PC-9 (cell line): Measurements from ENCODE around the gene TMEM219. TPM values are rescaled to one million over a fixed set of nuclear protein-coding genes. Genes with fewer than 3 reads are reported as not detected.

Experiments
- BruUV-seq: library from RNA; stranded (reverse); fragments of 400-500 nt; replicated peaks from 2 replicates; lab custom pipeline; 2021; lab: Mats Ljungman, UMichigan
- CTCF ChIA-PET: fragments of 300-600 bp; sonication (Branson Sonifier 250); formaldehyde crosslinking; loops from one replicate; lab custom pipeline; 2022; ENCODE audit warnings: antibody characterized with exemption; lab: Charles Lee
- POLR2A ChIA-PET: fragments of 300-600 bp; sonication (Branson Sonifier 250); formaldehyde crosslinking; loops from one replicate; lab custom pipeline; 2022; ENCODE audit warnings: antibody characterized with exemption; ENCODE audit not compliant: unreplicated experiment; lab: Charles Lee
- DNase-seq, 2 experiments: peaks; one replicate each; pipeline versions ENCODE4 v3.0.0 to v3.0.0-alpha.2; 2015 to 2022; ENCODE audit warnings: mixed read lengths in 1 of 2
- H2AFZ ChIP-seq: fragments of 200-600 bp; sonication (generic); 2 replicates; pipeline ENCODE4 v1.8.1; 2017; ENCODE audit warnings: antibody characterized with exemption
- H3F3A ChIP-seq: fragments of 200-600 bp; sonication (generic); 2 replicates; pipeline ENCODE4 v1.8.1; 2017; ENCODE audit warnings: antibody characterized with exemption, mild to moderate bottlenecking, low read depth; ENCODE audit not compliant: insufficient read depth
- H3K27ac ChIP-seq: fragments of 200-600 bp; sonication (generic); 2 replicates; pipeline ENCODE4 v1.6.1; 2016; ENCODE audit warnings: mixed run types
- H3K27me3 ChIP-seq: fragments of 200-600 bp; sonication (generic); 2 replicates; pipeline ENCODE4 v1.6.1; 2016; ENCODE audit warnings: low read depth, mixed run types; ENCODE audit not compliant: insufficient read depth
- H3K36me3 ChIP-seq: fragments of 200-600 bp; sonication (generic); 2 replicates; pipeline ENCODE4 v1.6.1; 2016; ENCODE audit warnings: low read depth, mixed run types
- H3K4me1 ChIP-seq: fragments of 200-600 bp; sonication (generic); replicated peaks from 2 replicates; pipeline ENCODE4 v1.6.1; 2016; ENCODE audit warnings: mixed run types; ENCODE audit not compliant: insufficient read depth
- H3K4me2 ChIP-seq: fragments of 200-600 bp; sonication (generic); 2 replicates; pipeline ENCODE4 v1.6.1; 2017; ENCODE audit warnings: mixed run types
- H3K4me3 ChIP-seq: fragments of 200-600 bp; sonication (generic); 2 replicates; pipeline ENCODE4 v1.6.1; 2016; ENCODE audit warnings: mixed run types
- H3K79me2 ChIP-seq: fragments of 200-600 bp; sonication (generic); 2 replicates; pipeline ENCODE4 v1.6.1; 2017; ENCODE audit warnings: low read depth, mixed run types
- H3K9me2 ChIP-seq: fragments of 200-600 bp; sonication (generic); 2 replicates; pipeline ENCODE4 v1.8.1; 2017; ENCODE audit warnings: mild to moderate bottlenecking; ENCODE audit not compliant: insufficient read depth
- H3K9me3 ChIP-seq: fragments of 200-600 bp; sonication (generic); 2 replicates; pipeline ENCODE4 v1.8.1; 2016; ENCODE audit warnings: low read depth; ENCODE audit not compliant: insufficient read depth
- H4K20me1 ChIP-seq: fragments of 200-600 bp; sonication (generic); 2 replicates; pipeline ENCODE4 v1.8.1; 2017; ENCODE audit not compliant: insufficient read depth
- EZH2 ChIP-seq: fragments of 200-600 bp; sonication (generic); IDR thresholded peaks from 2 replicates; pipeline ENCODE4 v1.8.0; 2017; ENCODE audit warnings: antibody characterized with exemption, low read depth
- intact Hi-C: fragments of 100-400 bp; cut with micrococcal nuclease; formaldehyde crosslinking; loops from one replicate; pipeline ENCODE4 v1.10.0; 2022; ENCODE audit not compliant: unreplicated experiment
- total RNA-seq: library from RNA; stranded (reverse); gene quantifications from 2 replicates; pipeline ENCODE4 v1.2.3, GENCODE V29; 2021
- TF ChIP-seq, protein P1 (sequence below): fragments of 200-600 bp; sonication (generic); conservative IDR thresholded peaks from 2 replicates; pipeline ENCODE4 v1.6.1; 2017; ENCODE audit warnings: mixed run types, antibody characterized with exemption, mild to moderate bottlenecking, moderate library complexity

TMEM219 gene
- total RNA-seq, 1 experiment from 2014 or later = 141 TPM

DNA sequence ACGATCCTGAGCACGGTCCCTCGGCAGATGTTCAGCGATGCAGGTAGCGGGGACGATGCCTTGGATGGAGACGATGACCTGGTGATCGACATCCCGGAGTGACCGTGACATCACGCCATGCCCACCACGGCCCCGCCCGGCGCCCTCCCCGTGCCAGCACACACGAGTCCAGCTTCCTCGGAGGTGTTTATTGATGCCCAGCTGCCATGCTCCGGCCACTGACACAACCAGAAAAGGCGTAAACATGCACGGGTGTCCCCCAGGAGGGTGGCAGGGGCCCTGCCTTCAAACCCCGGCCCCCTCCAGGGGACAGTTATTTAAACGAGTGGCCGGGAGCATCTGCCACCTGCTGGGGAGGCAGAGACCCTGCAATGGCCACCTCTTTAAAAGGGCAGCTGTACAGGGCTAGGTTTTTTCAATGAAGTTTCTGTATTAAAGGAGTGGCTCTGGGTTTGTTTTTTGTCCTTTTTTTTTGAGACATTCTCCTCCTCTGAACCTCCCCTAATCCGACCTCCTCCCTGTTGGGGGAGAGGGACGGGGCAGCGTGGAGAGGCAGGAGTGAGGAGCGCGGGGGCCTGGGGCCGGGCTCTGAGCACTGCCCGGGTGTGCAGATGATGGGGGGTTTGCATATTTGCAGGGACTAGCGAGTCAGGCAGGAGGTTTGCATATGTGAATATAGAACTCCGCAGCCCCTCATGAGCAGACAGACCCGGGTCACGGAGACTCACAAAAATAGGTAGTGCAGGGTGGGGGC lies 43.6 kb downstream of the TMEM219 start:
- BruUV-seq = TSS peak; percentile 32
- ChIA-PET POLR2A (no interaction called here), CTCF (interaction anchor here (0.5 kb wide), 1 partner anchor 179 kb away, joined by 4 read pairs; no protein-coding TSS in a partner anchor)
- no peaks in the 10 kb centered on the region for H3K36me3 ChIP-seq
- TF ChIP-seq, protein P1, sequence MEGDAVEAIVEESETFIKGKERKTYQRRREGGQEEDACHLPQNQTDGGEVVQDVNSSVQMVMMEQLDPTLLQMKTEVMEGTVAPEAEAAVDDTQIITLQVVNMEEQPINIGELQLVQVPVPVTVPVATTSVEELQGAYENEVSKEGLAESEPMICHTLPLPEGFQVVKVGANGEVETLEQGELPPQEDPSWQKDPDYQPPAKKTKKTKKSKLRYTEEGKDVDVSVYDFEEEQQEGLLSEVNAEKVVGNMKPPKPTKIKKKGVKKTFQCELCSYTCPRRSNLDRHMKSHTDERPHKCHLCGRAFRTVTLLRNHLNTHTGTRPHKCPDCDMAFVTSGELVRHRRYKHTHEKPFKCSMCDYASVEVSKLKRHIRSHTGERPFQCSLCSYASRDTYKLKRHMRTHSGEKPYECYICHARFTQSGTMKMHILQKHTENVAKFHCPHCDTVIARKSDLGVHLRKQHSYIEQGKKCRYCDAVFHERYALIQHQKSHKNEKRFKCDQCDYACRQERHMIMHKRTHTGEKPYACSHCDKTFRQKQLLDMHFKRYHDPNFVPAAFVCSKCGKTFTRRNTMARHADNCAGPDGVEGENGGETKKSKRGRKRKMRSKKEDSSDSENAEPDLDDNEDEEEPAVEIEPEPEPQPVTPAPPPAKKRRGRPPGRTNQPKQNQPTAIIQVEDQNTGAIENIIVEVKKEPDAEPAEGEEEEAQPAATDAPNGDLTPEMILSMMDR = peak; percentile 85
- no peak for TF ChIP-seq EZH2
- H3F3A ChIP-seq = peaks cover 7% of the 10 kb centered on the region
- H3K27me3 ChIP-seq = peaks cover 5% of the 10 kb centered on the region
- no peaks in the 10 kb centered on the region for H3K79me2 ChIP-seq
- no peak overlapping the region for H3K4me2 ChIP-seq
- peaks cover 3% of the 10 kb centered on the region; the same call in 1 of the 2 replicates for H4K20me1 ChIP-seq
- peak in 1 of 2 experiments; percentile 44 for DNase-seq
- intact Hi-C loops = no loop called here
- no peaks in the 10 kb centered on the region for H3K9me2 ChIP-seq
- H3K4me3 ChIP-seq = no peak overlapping the region
- no peaks in the 10 kb centered on the region for H3K4me1 ChIP-seq
- H2AFZ ChIP-seq = no peak overlapping the region
- no peak overlapping the region for H3K27ac ChIP-seq
- H3K9me3 ChIP-seq = no peaks in the 10 kb centered on the region

DNA sequence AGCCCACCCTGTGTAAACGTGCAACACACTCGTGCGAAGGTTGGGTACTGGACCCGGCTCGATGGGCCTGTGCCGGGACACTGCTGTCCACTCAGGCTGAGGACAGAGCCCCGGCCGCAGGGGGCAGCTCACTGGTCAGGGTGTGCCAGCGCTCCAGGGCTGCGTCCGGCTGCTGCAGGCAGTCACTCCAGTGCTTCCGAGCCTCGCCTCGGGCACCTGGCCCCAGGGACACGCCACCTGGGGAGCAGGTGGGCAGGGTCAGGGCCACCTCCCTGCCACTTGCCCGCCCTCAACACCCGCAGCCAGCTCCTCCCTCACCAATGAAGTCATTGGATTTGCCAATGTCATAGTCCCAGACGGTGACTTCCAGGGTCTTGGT lies 44.2 kb downstream of the TMEM219 start:
- Histone ChIP-seq H4K20me1 (peaks cover 3% of the 10 kb centered on the region; the same call in 1 of the 2 replicates), H3K4me2 (no peak overlapping the region), H3F3A (peaks cover 7% of the 10 kb centered on the region), H3K27ac (no peak overlapping the region), H3K4me1 (no peaks in the 10 kb centered on the region), H3K9me3 (no peaks in the 10 kb centered on the region), H3K4me3 (no peak overlapping the region), H3K27me3 (peaks cover 7% of the 10 kb centered on the region), H3K36me3 (no peaks in the 10 kb centered on the region), H3K79me2 (no peaks in the 10 kb centered on the region), H3K9me2 (no peaks in the 10 kb centered on the region), H2AFZ (no peak overlapping the region)
- CTCF ChIA-PET = interaction anchor here (0.5 kb wide), 1 partner anchor 179 kb away, joined by 4 read pairs; no protein-coding TSS in a partner anchor
- BruUV-seq = no TSS peak
- intact Hi-C loops = no loop called here
- TF ChIP-seq EZH2 = no peak
- DNase-seq = no peak
- POLR2A ChIA-PET = no interaction called here

DNA sequence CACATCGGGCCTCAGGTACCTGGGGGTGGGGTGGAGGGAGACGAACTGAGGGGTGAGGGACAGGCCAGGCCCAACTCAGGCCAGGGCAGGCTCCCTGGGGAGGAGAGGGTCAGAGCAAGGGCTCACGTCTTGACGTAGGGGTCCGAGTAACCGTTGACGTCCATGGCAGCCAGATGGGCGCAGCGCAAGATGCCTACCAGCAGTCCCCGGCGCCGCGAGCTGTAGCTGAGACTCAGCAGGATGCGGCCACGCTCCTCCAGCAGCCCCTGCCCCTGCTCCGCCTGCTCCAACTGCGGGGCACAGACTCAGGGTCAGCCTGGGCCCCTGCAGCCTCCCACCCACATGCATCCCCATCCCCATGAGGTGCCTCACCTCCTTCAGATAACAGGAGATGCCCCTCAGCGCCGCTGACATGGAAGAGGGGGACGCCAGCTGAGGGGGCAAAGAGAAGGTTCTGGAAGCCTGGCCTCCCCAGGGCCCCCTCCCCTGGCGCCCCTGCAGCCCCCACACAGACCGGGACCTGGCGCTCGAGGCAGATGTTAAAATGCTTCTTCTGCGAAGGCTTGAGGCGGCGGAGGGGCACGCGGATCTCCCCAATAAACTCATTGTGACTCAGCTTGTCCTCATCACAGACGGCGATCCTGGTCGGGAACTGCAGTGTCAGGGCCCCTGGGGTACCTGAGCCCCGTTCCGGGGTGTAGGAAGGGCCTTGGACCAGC lies 44.9 kb downstream of the TMEM219 start:
- Histone ChIP-seq H4K20me1 (peaks cover 3% of the 10 kb centered on the region; the same call in 1 of the 2 replicates), H3K4me1 (no peaks in the 10 kb centered on the region), H3K79me2 (no peaks in the 10 kb centered on the region), H3K4me2 (no peak overlapping the region), H3K27ac (no peak overlapping the region), H3K36me3 (no peaks in the 10 kb centered on the region), H3K4me3 (no peak overlapping the region), H3K9me3 (no peaks in the 10 kb centered on the region), H3K9me2 (no peaks in the 10 kb centered on the region), H3F3A (peaks cover 7% of the 10 kb centered on the region), H2AFZ (no peak overlapping the region), H3K27me3 (peaks cover 15% of the 10 kb centered on the region)
- intact Hi-C loops = no loop called here
- ChIA-PET CTCF (no interaction called here), POLR2A (no interaction called here)
- no peak for TF ChIP-seq EZH2
- TF ChIP-seq, protein P1 = no peak
- DNase-seq = no peak
- no TSS peak for BruUV-seq
